Measurements from ENCODE around the gene FIZ1.

FIZ1 gene

GRCh38 chr19:55611983-55612645 lies 12.8 kb upstream of the FIZ1 start:
- DNase-seq, result no peak

GRCh38 chr19:55611300-55611982 lies 12.1 kb upstream of the FIZ1 start:
- DNase-seq, result no peak

- DNase-seq, result no peak
These were observed 10.0 kb upstream of the FIZ1 start for GRCh38 chr19:55609326-55609725.

- no peak for DNase-seq
These were observed 7.5 kb upstream of the FIZ1 start for GRCh38 chr19:55606817-55607216.

GRCh38 chr19:55606471-55606787 lies 7.1 kb upstream of the FIZ1 start:
- no peak for DNase-seq

- DNase-seq, result peak; percentile 73
These were observed 6.5 kb upstream of the FIZ1 start, which contains the start of gene ZNF865 for GRCh38 chr19:55605637-55606470. Gene ZNF865, plus strand, starts transcription at chr19:55605647. Its CDS starts 7,972 bp downstream, at chr19:55613619.

GRCh38 chr19:55605207-55605636 lies 5.9 kb upstream of the FIZ1 start:
- DNase-seq, result peak; percentile 98

GRCh38 chr19:55603581-55604292 lies 4.4 kb upstream of the FIZ1 start:
- no peak for DNase-seq

GRCh38 chr19:55603115-55603514 lies 3.8 kb upstream of the FIZ1 start:
- no peak for DNase-seq

- DNase-seq, result no peak
These were observed 3.0 kb upstream of the FIZ1 start for GRCh38 chr19:55602104-55603001.

- DNase-seq, result no peak
These were observed 1.8 kb upstream of the FIZ1 start for GRCh38 chr19:55601084-55601483.

- DNase-seq, result no peak
These were observed 1.3 kb upstream of the FIZ1 start for GRCh38 chr19:55600662-55601028.

- peak; percentile 92 for DNase-seq
These were observed 735 bp upstream of the FIZ1 start, which contains the start of gene ZNF524 for GRCh38 chr19:55599842-55600661. Gene ZNF524, plus strand, starts transcription at chr19:55600288. Its CDS starts 1,825 bp downstream, at chr19:55602113.

GRCh38 chr19:55598719-55599467 lies 424 bp downstream of the FIZ1 start:
- DNase-seq, result peak; percentile 94

GRCh38 chr19:55598034-55598433 lies 1.3 kb downstream of the FIZ1 start:
- DNase-seq, result no peak

- no peak for DNase-seq
These were observed 1.8 kb downstream of the FIZ1 start for GRCh38 chr19:55597501-55597921.

GRCh38 chr19:55596304-55596703 lies 3.0 kb downstream of the FIZ1 start:
- DNase-seq, result no peak

GRCh38 chr19:55594996-55595545 lies 4.2 kb downstream of the FIZ1 start:
- no peak for DNase-seq

- DNase-seq, result no peak
These were observed 6.1 kb downstream of the FIZ1 start for GRCh38 chr19:55593096-55593772.

Data from NCI-H1694 (cell line).